RPMI7951 (cell line): ENCODE data around the gene ARMC3. TPM values are rescaled to one million over a fixed set of nuclear protein-coding genes. Genes with fewer than 3 reads are reported as not detected.
"Not testable (repeated sequence)": the region's sequence is repeated elsewhere in the genome, so short reads cannot be mapped to it uniquely, and the experiment has no call there.

Source experiments
- DNase-seq: peaks from one replicate; pipeline ENCODE4 v3.0.0-alpha.2; 2012; ENCODE audit warnings: low read depth
- total RNA-seq: library from RNA; depleted of rRNA; stranded (reverse); fragments of >200 nt; shearing (Covaris generic); gene quantifications from 2 replicates; pipeline ENCODE4 v1.2.3, GENCODE V29; 2014

ARMC3 gene
- total RNA-seq, 1 experiment from 2014 or later, result not detected

GRCh38 chr10:23048191-23048590, 120.3 kb downstream of the ARMC3 start:
- DNase-seq, result no peak

- no peak for DNase-seq
These were observed 123.4 kb downstream of the ARMC3 start for GRCh38 chr10:23051278-23051677.

- no peak for DNase-seq
These were observed 124.0 kb downstream of the ARMC3 start for GRCh38 chr10:23051855-23052331.

GRCh38 chr10:23053036-23053435, 125.2 kb downstream of the ARMC3 start:
- DNase-seq, result peak; percentile 26

GRCh38 chr10:23055424-23056185, 127.8 kb downstream of the ARMC3 start:
- no peak for DNase-seq

DNA sequence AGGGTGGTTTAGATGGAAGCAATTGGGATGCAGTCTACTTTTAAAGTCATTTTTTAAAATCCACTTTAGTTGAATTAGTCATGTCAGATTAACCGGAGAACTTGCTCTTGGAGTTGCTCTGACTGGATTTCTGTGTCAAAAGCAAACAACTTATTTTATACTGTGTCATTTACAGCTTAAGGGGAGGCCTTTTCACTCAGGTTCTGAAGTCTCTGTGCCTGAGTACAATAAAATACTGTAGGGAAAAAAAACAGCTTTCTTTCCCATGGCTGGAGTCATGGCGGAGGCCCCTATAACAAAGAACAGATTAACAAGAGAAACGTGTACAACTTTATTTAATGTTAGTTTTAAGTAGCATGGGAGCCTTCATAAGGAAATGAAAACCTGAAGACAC, 128.3 kb downstream of the ARMC3 start:
- DNase-seq, result no peak

GRCh38 chr10:23058366-23058765, 130.5 kb downstream of the ARMC3 start:
- no peak for DNase-seq

DNA sequence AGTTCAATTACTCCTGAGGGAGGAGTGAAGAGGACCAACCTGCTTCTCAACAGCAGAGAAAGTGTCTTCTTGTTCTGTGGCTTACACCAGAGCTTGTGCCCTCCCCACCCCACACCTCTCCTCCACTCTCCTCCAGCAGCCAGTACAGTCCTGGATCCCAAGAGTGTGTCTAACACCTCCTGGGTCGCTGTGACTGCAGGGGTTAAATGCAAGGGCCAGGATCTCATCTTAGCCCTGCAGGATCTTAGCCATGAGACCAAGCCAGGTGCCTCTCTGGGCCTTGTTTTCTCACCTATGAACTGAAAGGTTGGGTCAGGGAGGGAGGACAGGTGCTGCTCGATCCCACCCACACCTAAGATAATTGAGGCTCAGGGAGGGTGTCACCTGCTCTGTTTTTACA, 133.1 kb downstream of the ARMC3 start:
- DNase-seq, result no peak

DNA sequence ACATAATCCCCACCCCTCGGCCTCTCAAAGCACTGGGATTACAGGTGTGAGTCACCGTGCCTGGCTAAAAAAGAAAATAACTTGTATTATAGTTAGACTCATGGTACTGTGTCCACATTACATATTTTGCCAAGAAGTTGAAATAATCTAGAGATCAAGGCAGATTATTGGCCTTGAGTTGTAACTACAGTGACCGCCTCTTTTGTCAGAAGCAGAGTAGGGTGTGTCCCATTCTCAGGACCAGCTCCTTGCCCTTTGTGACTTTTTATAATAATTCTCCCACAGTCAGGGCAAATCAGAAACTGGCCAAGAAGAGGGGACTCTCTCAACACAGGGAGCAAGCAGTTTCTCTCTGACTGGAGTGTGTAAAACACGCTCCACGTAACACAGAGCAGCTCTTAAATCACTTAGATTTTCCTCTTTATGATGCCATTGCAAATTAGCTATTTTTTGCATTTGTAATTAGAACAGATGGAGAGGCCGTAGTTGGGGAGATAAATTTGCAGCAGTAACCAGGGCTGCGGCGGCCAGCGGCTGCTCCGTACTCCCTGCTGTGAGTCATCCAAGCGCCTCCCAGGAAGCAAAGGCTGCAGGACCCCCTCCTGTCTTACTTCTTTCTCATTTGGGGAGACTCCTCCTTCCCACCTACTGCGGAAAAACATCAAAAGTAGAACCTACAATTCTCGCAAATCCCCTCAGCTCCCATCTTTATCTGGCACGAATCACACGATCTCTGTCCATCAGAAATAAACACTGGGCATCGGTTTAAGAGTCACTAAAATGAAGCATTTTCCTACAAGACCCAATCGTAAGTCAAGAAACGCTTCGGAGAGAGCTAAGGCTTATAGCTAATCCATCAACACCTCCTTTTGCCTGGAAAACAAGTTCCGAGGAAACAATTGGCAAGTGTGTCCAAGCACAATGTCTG, 135.5 kb downstream of the ARMC3 start:
- no peak for DNase-seq

DNA sequence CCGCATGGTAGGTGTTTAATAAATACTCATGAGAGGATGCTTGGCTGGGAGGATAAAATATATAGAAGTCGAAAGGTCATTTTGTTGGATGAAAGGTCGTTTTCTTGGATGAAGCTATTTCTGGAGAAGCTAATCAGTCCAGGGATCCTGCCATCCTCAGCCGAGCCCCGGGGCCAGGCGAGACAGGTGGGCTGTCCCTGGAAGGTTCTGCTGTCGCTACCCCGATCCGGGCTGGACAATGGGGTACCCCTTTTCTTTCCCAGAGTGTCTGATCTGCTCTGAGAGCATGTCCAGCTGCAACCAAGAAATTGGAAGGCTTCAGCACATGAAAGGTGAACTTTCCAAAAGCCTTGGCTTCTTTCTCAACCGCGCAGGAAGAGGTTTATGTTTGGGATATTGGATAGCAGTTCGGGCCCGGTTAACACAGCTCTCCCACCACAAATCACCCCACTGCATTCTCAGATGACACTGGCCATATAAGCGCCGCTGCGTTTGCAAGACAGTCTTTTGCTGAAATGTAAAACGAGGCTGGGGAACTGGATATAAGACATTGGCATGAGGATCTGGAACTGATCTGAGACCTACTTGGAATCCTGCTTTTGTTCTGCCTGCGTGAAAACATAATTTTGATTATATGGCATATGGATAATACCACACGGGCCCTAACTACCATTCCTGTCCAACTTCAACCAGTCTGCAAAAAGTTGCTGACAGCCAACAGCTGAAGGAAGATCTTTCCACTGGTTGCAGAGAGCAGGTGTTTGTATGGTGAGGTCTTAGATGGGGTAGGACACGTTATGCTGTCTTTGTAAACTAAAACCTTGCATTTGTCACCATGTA, 136.3 kb downstream of the ARMC3 start:
- no peak for DNase-seq

DNA sequence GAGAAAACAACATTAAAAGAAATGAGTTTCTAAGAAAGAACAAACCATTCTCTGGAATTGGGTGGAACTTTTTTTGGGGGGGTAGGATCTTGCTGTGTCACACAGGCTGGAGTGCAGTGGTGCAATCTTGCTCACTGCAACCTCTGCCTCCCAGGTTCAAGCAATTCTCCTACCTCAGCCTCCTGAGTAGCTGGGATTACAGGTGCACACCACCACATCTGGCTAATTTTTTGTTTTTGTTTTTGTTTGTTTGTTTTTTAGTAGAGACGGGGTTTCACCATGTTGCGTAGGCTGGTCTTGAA, 136.9 kb downstream of the ARMC3 start:
- DNase-seq, result not testable (repeated sequence)

GRCh38 chr10:23065181-23065948, 137.5 kb downstream of the ARMC3 start:
- peak; percentile 80 for DNase-seq

DNA sequence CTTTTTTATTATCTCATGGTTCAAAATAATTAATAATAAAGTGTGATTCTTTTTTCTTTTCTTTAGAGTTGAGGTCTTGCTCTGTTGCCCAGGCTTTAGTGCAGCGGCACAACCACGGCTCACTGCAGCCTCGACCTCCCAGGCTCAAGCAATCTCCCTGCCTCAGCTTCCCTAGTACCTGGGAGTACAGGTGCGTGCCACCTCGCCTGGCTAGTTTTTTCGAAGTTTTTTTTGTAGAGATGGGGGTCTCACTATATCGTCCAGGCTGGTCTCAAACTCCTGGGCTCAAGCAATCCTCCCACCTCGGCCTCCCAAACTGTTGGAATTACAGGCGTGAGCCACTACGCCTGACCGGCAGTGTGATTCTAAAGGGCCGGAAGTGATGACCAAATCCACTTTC, 139.5 kb downstream of the ARMC3 start:
- DNase-seq, result no peak

- DNase-seq, result peak; percentile 69
These were observed 140.3 kb downstream of the ARMC3 start for GRCh38 chr10:23067939-23068775.

DNA sequence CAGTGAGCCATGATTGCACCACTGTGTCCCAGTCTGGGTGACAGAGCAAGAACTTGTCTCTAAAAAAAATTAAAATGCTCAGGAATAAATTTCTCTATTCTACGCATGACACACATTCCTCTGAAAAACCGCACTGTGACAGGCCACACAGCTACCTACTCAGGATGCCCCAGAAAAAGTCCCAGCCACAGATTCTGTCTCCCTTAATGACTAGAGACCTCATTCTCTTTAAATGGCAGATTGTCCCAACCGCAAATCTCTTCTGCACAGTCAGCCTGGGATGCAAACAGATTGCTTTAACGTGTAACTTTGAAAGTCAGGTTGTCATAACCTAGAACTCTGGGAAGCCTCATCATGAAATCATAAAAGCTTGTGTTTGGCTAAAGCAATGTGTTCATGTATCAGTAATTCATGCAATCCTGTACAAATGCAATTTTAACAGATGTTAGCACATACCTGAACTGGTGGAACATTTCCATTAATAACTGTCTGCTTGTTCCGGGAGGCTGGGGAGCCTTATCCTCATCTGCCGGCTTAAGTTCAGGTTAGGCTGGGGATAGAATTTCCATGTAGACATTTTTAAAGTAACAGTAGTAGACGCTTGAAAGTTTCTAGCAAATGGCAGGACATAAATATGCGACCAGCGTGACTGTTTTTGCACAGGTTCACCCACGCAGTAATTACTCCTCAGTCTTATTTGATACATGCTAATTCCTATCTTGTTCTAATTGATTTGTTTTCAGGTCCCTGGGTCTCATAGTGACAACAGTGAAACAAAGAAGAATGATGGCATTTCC, 141.4 kb downstream of the ARMC3 start:
- no peak for DNase-seq

DNA sequence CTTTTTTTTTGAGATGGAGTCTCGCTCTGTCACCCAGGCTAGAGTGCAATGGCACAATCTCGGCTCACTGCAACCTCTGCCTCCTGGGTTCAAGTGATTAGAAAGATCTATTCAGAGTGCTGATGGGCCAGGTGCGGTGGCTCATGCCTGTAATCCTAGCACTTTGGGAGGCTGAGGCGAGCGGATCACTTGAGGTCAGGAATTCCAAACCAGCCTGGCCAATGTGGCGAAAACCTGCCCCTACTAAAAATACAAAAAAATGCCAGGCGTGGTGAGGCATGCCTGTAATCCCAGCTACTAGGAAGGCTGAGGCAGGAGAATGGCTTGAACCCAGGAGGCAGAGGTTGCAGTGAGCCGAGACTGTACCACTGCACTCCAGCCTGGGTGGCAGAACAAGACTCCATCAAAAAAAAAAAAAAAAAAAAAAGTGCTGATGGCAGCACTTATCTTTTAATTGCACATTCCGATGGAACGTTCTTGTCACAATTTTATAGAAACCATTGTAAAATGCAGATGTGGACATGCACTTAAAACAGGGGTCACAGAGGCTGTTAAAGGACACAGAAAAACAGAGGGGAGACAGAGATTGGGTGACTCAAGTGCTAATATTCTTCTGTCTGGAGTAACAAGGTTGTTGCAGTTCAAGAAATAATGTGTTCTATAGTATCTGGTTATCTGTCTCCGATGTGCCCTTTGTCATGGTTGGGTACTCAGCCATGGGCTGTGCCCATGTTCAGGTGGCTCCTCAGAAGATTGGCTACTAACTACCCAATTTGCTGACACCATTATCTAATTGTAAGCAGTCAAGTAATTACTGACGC, 142.4 kb downstream of the ARMC3 start:
- DNase-seq, result not testable (repeated sequence)

GRCh38 chr10:23070913-23071218, 143.0 kb downstream of the ARMC3 start:
- no peak for DNase-seq

DNA sequence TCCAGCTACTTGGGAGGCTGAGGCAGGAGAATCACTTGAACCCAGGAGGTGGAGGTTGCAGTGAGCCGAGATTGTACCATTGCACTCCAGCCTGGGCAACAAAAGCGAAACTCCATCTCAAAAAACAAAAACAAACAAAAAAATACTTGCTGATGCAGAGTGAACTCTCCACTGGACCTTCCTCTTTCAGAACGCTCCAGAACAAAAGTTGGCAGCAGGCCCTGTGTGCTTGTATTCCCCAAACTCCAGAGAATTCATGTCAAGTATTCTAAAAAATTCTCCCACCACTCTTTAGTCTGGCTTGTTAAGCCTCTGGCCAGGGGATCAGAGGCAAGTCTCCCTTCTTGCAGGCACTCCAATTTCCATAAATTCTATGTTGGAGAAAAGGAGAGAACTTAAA, 144.7 kb downstream of the ARMC3 start:
- not testable (repeated sequence) for DNase-seq

DNA sequence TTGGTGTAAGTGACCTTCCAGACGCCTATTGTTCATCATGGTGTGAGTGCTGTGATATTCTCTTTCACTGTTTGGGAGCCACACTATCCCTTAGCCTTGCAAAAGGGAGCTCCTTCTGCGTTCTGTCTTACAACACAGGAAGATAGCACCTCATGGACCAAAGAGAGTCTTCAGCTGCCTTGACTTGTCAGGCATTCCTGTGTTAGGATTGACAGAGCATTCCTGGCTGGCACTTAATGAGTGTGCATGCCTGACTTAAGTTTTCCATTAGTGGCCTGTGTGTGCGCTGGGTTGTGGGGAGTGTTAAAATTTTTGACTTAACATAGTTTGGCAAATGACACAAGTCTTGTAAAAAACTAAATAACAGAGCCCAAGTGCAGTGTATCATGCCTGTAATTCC, 145.7 kb downstream of the ARMC3 start:
- no peak for DNase-seq
